ENCODE data around the gene GATB. TPM values are rescaled to one million over a fixed set of nuclear protein-coding genes. Genes with fewer than 3 reads are reported as not detected.

Gene GATB, protein sequence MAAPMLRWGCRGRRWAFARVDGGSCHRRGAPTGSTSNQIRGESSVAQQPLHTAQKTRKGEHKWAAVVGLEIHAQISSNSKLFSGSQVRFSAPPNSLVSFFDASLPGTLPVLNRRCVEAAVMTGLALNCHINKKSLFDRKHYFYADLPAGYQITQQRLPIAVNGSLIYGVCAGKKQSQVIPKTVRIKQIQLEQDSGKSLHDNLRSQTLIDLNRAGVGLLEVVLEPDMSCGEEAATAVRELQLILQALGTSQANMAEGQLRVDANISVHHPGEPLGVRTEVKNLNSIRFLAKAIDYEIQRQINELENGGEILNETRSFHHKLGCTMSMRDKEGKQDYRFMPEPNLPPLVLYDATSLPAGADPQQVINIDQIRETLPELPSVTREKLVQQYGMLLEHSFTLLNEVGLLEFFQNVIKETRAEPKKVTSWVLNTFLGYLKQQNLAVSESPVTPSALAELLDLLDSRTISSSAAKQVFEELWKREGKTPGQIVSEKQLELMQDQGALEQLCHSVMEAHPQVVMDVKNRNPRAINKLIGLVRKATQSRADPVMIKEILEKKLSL
- total RNA-seq (2014; rRNA removed; shearing (Covaris generic)) = 22.7 and 38.2 TPM in 2 replicates

GRCh38 chr4:151760712-151761661, at the start of gene GATB:
Gene GATB (minus strand): TSS chr4:151761007. CDS start chr4:151760982, 25 bp downstream.
- peak; percentile 96 for DNase-seq (ENCODE audit: low spot score)

- DNase-seq (ENCODE audit: low spot score) = no peak
Observed at GRCh38 chr4:151810476-151810875, 49.7 kb upstream of the GATB start.

- no peak for DNase-seq (ENCODE audit: low spot score)
Observed at GRCh38 chr4:151809716-151810115, 48.9 kb upstream of the GATB start.

GRCh38 chr4:151808542-151808941, 47.7 kb upstream of the GATB start:
- no peak for DNase-seq (ENCODE audit: low spot score)

DNA sequence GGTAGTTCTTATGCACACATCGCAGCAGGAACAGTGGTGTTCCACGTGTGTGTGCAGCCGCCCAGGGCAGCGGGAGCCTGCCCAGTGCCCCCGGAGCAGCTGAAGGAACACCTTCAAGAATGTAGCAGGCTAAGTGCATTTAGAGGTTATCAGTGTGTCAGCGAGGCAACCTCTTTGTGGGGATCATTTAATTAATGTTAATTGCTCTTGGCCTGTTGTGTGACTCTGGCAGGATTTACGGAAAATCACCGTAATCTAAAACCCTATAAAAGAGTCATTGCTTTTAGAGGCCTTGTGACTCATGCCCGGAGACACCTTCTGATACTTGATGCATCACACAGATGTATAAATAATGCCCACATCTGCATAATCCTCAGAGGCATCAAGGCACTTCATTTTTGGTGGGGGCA, 47.3 kb upstream of the GATB start:
- DNase-seq (ENCODE audit: low spot score) = peak; percentile 28

DNA sequence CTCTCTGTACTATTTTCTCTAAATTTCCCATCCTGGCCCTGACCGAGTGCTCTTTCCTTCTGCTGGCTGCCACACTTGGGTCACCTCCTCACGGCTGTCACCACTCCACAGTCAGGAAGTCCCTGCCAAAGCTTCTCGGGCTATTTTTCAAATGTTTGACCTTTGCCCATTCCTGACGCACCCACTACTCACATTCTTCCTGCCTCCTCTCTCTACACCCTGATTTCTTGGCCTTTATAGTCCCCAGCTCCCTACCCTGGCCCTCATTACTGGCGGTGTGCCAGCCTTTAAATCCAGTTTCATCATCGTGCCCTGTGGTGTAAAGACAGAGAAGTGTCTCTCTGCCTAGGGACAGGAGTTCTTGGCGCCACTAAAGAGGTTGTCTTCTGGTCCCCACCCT, 46.4 kb upstream of the GATB start:
- no peak for DNase-seq (ENCODE audit: low spot score)

DNA sequence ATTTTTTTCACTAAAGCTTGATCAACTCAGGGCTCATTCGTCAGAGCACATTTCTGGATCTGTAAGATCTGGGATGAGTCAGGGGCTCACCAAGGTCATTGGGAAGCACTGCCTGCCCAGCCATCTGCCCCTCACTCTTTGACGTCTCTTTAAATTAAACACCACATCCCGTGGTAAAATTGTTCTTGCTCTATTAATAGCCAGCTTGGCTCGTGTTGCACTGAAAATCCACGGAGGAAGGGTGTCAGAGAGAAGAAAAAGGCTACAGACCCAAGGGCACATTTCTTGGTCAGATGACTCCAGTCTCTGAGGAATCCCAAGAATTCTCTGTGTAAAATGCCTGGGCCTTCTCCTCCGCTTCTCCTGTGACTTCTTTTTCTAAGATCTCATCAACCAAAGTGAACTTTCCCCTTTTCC, 45.7 kb upstream of the GATB start:
- peak; percentile 23 for DNase-seq (ENCODE audit: low spot score)

- DNase-seq (ENCODE audit: low spot score) = no peak
Observed at GRCh38 chr4:151804821-151805220, 44.0 kb upstream of the GATB start.

DNA sequence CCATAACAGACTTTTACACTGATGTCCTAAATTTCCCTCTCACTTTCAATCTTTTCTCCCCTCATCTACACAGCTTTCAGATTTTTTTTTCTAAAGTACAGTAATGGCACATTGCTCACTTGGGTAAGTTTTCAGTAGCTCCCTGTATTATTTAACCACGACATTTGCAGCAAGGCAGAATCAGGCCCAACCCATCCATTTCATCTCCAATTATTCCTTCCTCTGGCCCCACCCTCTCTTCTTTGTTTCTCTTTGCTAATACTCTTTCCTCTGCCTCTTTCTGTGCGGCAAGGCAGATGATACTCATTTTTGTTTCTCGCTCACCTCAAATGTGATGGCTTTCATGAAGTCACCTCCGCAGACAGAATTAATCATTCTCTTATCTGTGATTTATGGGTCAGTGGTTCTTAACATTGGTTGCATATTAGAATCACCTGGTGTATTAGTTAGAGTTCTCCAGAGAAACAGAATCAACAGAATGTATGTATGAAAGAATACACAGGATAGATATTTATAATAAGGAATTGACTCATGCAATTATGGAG, 43.4 kb upstream of the GATB start:
- DNase-seq (ENCODE audit: low spot score) = no peak

DNA sequence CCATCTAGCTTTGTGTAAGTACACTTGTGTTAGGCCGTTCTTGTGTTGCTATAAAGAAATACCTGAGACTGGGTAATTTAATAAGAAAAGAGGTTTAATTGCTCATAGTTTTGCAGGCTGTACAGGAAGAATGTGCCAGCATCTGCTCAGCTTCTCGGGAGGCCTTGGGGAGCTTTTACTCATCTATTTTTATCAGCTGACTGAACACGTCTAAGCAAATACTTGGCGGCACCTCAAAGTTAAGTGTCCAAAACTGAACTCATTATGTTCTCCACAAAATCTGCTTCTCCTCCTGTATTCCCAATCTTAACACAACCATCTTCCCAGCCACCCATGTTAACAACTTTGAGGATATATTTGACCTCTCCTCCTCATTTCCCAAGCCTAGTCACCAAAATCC, 42.4 kb upstream of the GATB start:
- DNase-seq (ENCODE audit: low spot score) = no peak

- peak; percentile 62 for DNase-seq (ENCODE audit: low spot score)
Observed at GRCh38 chr4:151801547-151802516, 41.0 kb upstream of the GATB start.

- DNase-seq (ENCODE audit: low spot score) = no peak
Observed at GRCh38 chr4:151799417-151800012, 38.7 kb upstream of the GATB start.

DNA sequence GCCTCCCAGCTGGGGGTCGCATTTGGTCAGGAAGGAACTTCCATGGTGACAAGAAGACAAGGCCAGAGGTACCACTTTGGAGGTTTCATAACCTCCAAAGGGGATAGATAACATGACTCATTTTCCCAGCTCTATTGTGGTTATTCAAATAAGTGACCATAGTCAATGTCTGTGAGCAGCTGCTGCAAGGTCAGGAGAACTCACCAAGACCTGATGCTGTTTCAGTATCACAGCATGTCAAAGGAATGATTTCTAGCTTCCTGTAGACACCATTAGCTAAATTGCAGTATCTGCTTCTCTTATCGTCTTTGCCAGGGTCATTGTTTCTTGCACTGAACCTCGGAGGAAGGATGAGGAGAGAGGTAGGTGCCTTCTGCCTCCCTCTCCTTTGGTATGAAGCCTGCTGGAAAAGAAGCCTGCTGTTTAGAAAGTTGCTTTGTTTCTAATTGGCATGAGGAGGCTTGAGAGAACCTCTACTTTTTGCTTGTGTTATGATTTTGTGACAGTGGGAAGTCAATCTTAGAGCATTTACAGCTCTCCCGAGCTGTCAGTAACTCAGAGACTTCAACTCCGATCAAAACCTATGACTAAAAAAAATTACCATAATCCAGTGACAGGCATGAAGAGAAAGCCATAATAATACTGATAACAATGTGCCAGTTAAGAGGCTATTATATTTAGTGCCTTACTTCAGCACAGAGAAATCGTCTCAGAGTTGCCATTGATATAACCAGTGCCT, 38.0 kb upstream of the GATB start:
- DNase-seq (ENCODE audit: low spot score) = no peak

GRCh38 chr4:151797853-151798252, 37.0 kb upstream of the GATB start:
- no peak for DNase-seq (ENCODE audit: low spot score)

DNA sequence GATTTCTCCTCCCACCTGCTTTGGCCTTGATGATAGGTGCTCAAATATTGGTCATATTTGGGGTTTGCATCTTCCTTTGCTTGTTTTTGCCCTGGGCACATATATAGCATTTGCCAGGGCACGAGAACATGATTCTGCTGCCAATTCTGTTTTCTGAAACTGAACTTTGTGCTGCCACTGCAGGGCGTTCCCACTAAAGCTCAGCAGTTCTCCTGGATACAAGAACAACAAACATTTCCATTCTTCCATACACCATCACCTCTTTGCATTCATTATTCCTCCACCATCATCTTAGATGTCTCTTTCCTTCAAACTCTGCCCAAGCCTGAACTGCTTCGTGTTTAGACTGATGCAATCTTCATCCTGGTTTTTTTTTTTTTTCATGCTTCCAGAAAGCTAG, 36.3 kb upstream of the GATB start:
- no peak for DNase-seq (ENCODE audit: low spot score)

- DNase-seq (ENCODE audit: low spot score) = no peak
Observed at GRCh38 chr4:151796106-151796505, 35.3 kb upstream of the GATB start.

DNA sequence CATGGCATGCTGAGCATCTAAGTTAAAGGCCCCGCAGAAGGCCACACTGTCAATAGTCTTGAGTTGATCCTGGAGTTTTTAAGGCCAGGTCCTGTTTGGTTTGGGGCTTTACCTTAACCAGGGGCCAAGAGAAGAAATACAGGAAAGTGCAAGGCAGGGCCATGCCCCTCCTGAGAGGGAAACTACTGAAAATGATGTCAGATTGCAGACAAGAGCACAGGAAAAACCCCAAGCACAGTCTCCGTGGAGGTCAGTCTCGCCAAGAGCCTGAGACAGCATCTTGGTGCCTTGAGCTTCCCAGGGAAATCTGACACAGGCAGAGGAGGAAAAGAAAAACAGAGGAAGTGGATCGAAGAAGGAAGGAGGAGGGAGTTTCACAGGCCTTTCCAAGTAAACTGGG, 32.2 kb upstream of the GATB start:
- no peak for DNase-seq (ENCODE audit: low spot score)

GRCh38 chr4:151792530-151792929, 31.7 kb upstream of the GATB start:
- DNase-seq (ENCODE audit: low spot score) = no peak

- DNase-seq (ENCODE audit: low spot score) = no peak
Observed at GRCh38 chr4:151788021-151788420, 27.2 kb upstream of the GATB start.

DNA sequence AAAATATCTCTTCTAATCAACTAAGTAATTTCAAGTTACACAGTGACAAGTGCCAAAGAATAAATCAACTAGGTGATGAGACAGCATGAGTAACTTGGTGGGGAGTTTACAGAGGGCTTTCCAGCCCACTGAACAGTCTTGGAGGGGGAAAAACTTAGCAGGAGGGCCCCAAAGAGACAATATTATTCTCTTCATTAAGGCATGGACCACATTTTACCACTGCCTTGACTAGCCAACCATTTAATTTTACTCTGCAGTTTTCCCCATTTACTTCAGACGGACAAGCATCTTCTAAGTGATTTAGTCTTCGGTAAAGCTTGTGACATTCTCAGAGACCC, 25.3 kb upstream of the GATB start:
- DNase-seq (ENCODE audit: low spot score) = no peak

Measured in H4 (cell line).